GM04504 (cell line): ENCODE measurements around the gene KCNH3.
"Not testable (repeated sequence)": the region's sequence is repeated elsewhere in the genome, so short reads cannot be mapped to it uniquely, and the experiment has no call there.

Experiments used
- DNase-seq: peaks from one replicate; pipeline ENCODE4 v3.0.0-alpha.2; 2012; ENCODE audit warnings: low read depth

KCNH3 gene

DNA sequence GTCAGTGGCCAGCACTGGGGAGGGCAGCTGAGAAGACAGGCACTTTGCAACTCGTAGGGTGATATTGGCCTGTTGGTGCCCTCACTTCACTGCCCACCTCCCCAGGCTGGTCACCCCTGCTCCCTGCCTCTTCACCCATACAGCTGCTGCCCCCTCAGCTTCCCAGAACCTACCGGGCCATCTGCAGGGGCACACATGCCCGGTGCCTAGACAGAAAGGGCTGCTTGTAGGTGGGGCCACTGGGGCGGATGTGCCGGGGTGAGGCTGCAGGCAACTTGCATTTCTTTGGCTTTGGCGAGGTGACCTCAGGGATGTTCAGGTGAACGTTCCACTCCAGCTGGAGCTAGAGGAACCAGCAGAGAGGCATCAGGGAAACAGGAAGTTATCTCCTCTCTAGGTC lies 49.5 kb downstream of the KCNH3 start:
- DNase-seq = no peak

DNA sequence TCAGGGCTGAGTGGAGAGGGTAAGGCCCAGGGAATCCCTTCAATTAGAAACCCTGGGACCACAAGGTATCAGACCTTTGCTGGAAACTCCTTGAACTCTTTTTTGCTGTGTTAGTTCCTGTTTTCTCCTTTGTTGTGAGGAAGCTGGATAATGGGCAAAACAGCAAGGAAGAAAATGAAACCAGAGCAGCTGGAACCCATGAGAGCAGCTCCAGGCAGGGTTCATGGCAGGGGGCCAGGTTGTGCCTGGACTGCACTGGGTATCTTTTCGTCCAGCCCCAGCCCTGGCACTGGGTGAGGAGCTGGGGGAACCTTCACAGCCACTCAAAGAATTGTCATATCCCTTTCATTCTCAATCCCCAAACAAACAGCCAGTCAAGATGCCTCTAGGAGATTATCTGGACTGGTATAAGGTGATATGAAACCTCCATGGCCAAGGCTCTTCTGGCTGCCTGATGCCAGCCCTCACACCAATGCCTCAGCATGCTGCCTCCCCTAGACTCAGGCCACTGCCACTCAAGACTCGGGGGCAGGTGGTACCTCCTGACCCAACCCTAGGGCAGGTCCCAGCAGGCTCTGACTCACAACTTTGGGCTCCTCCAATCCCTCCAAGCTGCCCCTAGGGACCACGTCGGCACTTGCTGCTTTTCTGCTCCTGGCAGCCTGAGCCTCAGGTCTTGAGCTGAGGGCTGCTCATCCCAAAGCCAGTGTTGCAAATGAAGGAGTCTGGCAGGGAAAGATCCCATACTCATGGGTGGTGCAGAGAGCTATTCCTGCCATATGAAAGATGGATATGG lies 50.1 kb downstream of the KCNH3 start:
- no peak for DNase-seq

DNA sequence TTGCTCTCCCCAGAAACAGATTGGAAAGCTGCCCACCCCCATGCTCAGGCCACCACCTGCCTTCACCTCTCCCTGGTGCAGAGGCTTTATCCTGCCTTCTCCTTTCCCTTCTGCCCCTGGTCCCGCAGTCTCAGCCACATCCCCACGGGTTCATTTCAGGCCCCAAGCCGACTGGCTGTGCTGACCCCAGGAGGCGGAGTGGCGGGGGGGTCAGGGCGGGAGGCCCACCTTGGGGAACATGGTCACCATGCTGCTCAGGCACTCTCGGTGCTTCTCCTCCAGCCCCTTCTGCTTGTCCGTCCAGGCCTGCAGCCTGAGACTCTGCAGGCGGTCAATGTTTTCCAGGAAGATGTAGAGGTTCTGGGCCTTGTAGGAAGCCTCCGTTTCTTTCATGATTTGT lies 59.7 kb downstream of the KCNH3 start:
- no peak for DNase-seq

GRCh38 chr12:49599961-49600360 lies 61.1 kb downstream of the KCNH3 start:
- DNase-seq = no peak

DNA sequence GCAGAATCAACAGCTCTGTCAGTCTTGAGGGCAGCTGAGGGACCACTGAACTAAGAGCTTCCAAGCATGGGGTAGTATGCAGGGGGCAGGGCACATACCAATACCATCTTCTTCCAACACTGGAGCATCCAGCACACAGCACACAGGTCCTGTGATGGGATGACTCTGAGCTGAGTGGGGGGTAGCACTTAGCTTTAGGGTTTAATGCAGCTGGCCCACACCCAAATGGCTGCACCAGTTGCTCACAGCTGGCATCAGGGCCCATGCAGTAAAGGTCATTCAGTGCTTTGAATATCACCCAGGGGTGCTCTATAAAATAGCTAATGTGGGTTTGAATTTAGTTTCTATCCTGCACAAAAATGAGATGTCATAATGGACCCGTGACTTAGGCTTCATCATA lies 64.9 kb downstream of the KCNH3 start:
- DNase-seq = no peak

- DNase-seq = no peak
Measured at GRCh38 chr12:49604856-49605255, 66.0 kb downstream of the KCNH3 start.

DNA sequence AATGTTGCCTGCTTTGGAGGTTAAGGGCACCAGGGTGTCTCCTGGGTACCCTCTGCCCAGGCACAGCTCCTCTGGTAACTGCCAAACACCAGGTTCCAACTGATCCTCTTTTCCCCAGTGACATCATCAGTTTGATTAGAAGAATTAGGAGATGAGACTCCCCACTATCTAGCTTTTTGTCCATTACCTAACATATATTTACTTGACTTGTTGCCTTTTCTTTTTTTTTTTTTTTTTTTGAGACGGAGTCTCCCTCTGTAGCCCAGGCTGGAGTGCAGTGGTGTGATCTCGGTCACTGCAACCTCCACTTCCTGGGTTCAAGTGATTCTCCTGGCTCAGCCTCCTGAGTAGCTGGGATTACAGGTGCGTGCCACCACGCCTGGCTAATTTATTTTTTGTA lies 66.7 kb downstream of the KCNH3 start, which contains the start of gene FAM186B:
Gene FAM186B (minus strand): TSS at position 101 of the 400 bp plus-strand sequence. CDS start 162 bp downstream, outside the sequence.
- not testable (repeated sequence) for DNase-seq
